ENCODE results near the gene FBXW7.

- TF ChIP-seq POLR2A (IDR thresholded peaks at IDR 0.05): no peak
- TF ChIP-seq CTCF (IDR thresholded peaks at IDR 0.05): no peak
- no peak for TF ChIP-seq POLR2AphosphoS5 (IDR thresholded peaks at IDR 0.05)
- no peak for TF ChIP-seq EP300 (IDR thresholded peaks at IDR 0.05)
Observed at GRCh38 chr4:152476796-152477195, 59.1 kb downstream of the FBXW7 start.
